NB4 (cell line): ENCODE measurements around the gene PPP1CA.

Experiments used
- MYC ChIP-seq: IDR thresholded peaks from 2 replicates; pipeline ENCODE4 v1.6.1; 2011; ENCODE audit warnings: low read depth, low read length
- POLR2A ChIP-seq: IDR thresholded peaks from 2 replicates; pipeline ENCODE4 v1.6.1; 2011; ENCODE audit warnings: mild to moderate bottlenecking; ENCODE audit not compliant: insufficient read length; ENCODE audit errors: extremely low read depth
- TF ChIP-seq, protein P1 (sequence below): IDR thresholded peaks from one replicate; pipeline ENCODE4 v1.5.1; 2012; ENCODE audit warnings: low read depth, low read length
- TF ChIP-seq, protein P2 (sequence below): IDR thresholded peaks from 2 replicates; pipeline ENCODE4 v1.6.1; 2011; ENCODE audit warnings: low read depth, low read length

DNA sequence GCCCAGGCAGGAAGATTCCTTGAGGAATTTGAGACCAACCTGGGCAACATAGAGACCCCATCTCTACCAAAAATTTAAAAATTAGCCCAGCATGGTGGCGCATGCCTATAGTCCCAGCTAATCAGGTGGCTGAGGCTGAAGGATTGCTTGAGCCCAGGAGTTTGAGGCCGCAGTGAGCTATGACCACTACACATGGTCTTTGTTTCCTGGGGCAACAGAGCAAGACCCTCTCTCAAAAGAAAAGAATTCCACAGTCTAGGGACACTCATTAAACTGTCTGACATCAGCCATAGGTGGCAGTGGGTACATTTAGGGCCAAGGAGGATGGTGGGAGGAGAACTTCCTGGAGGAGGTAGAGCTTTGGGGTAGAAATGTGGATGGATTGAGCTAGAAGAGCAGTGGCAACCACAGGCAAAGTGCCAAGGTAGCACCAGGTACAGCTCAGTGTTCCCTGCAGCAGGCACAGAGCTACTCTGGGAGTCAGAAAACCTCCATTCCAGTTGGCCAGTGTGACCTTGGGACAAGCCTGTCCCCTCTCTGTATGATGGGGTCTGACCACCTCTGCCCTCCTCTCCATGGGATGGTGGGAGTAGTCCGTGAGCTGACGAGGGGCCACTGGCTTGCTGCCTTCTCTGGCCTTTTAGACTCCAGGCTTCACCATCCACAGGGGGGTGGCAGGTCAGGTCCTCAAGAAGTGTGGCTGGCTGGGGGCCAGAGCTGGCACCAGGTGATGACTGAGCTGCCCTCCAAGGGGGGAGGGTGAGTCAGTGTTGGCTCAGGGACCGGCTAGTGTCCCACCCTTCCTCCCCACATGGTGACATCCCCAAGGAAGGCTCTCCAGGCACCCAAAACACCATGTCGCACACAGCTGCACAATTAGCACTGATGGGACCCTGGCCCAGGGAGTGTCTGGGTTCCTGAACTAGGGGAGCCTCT, 24.5 kb downstream of the PPP1CA start:
- TF ChIP-seq, protein P1, sequence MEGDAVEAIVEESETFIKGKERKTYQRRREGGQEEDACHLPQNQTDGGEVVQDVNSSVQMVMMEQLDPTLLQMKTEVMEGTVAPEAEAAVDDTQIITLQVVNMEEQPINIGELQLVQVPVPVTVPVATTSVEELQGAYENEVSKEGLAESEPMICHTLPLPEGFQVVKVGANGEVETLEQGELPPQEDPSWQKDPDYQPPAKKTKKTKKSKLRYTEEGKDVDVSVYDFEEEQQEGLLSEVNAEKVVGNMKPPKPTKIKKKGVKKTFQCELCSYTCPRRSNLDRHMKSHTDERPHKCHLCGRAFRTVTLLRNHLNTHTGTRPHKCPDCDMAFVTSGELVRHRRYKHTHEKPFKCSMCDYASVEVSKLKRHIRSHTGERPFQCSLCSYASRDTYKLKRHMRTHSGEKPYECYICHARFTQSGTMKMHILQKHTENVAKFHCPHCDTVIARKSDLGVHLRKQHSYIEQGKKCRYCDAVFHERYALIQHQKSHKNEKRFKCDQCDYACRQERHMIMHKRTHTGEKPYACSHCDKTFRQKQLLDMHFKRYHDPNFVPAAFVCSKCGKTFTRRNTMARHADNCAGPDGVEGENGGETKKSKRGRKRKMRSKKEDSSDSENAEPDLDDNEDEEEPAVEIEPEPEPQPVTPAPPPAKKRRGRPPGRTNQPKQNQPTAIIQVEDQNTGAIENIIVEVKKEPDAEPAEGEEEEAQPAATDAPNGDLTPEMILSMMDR = no peak
- TF ChIP-seq, protein P2, sequence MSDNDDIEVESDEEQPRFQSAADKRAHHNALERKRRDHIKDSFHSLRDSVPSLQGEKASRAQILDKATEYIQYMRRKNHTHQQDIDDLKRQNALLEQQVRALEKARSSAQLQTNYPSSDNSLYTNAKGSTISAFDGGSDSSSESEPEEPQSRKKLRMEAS = no peak
- TF ChIP-seq POLR2A (no peak), MYC (no peak)
